Loucy (cell line): ENCODE measurements around the gene ACOT12.

Experiments used
- H2AFZ ChIP-seq: fragments of 200-600 bp; sonication (generic); 2 replicates; pipeline ENCODE4 v1.6.0; 2016; ENCODE audit warnings: antibody characterized with exemption, mild to moderate bottlenecking, low read length, moderate library complexity
- H3F3A ChIP-seq: fragments of 200-600 bp; 2 replicates; pipeline ENCODE4 v1.6.0; 2016; ENCODE audit warnings: antibody characterized with exemption, low read depth, mild to moderate bottlenecking
- H3K27me3 ChIP-seq: fragments of 200-600 bp; sonication (generic); 2 replicates; pipeline ENCODE4 v1.6.1; 2014; ENCODE audit warnings: low read length, mild to moderate bottlenecking; ENCODE audit not compliant: insufficient read depth, poor library complexity, severe bottlenecking
- H3K36me3 ChIP-seq: fragments of 200-600 bp; sonication (generic); 2 replicates; pipeline ENCODE4 v1.6.1; 2016; ENCODE audit warnings: low read length; ENCODE audit not compliant: insufficient read depth
- H3K4me1 ChIP-seq: fragments of 200-600 bp; sonication (generic); 2 replicates; pipeline ENCODE4 v1.5.1; 2014; ENCODE audit warnings: low read length, mild to moderate bottlenecking; ENCODE audit not compliant: insufficient read depth, poor library complexity, severe bottlenecking
- H3K4me2 ChIP-seq: fragments of 200-600 bp; sonication (generic); 2 replicates; pipeline ENCODE4 v1.6.0; 2014; ENCODE audit warnings: antibody characterized with exemption, low read length, low read depth, mild to moderate bottlenecking; ENCODE audit not compliant: poor library complexity, severe bottlenecking
- H3K4me3 ChIP-seq: fragments of 200-600 bp; sonication (generic); 2 replicates; pipeline ENCODE4 v1.5.1; 2014; ENCODE audit warnings: low read length, mild to moderate bottlenecking, mixed read lengths; ENCODE audit not compliant: poor library complexity, severe bottlenecking
- H3K79me2 ChIP-seq: fragments of 200-600 bp; sonication (generic); 2 replicates; pipeline ENCODE4 v1.6.1; 2014; ENCODE audit warnings: low read length; ENCODE audit not compliant: insufficient read depth
- H3K9ac ChIP-seq: fragments of 200-600 bp; sonication (generic); 2 replicates; pipeline ENCODE4 v1.6.0; 2014; ENCODE audit warnings: mild to moderate bottlenecking, low read depth, low read length, moderate library complexity; ENCODE audit not compliant: poor library complexity, severe bottlenecking
- H3K9me2 ChIP-seq: fragments of 200-600 bp; sonication (generic); replicated peaks from 2 replicates; pipeline ENCODE4 v1.6.1; 2016; ENCODE audit warnings: low read depth, low read length, mixed read lengths
- H3K9me3 ChIP-seq: fragments of 200-600 bp; sonication (generic); 2 replicates; pipeline ENCODE4 v1.6.1; 2014; ENCODE audit warnings: mild to moderate bottlenecking, antibody characterized with exemption, low read length, low read depth; ENCODE audit not compliant: insufficient read depth
- H4K20me1 ChIP-seq: fragments of 200-600 bp; sonication (generic); 2 replicates; pipeline ENCODE4 v1.6.0; 2014; ENCODE audit warnings: antibody characterized with exemption, low read length, mild to moderate bottlenecking; ENCODE audit not compliant: insufficient read depth, poor library complexity, severe bottlenecking
- CTCF ChIP-seq: fragments of 200-600 bp; sonication (generic); conservative IDR thresholded peaks from 2 replicates; pipeline ENCODE4 v1.5.1; 2014; ENCODE audit warnings: mild to moderate bottlenecking, antibody characterized with exemption, low read length
- EZH2phosphoT487 ChIP-seq: fragments of 200-600 bp; IDR thresholded peaks from 2 replicates; pipeline ENCODE4 v1.6.1; 2018; ENCODE audit warnings: antibody characterized with exemption, mild to moderate bottlenecking, moderate library complexity, borderline replicate concordance

ACOT12 gene

GRCh38 chr5:81335946-81336345 is 58.0 kb downstream of the ACOT12 start:
- no peaks in the 10 kb centered on the region for H3K4me1 ChIP-seq
- H3K4me3 ChIP-seq = no peak overlapping the region
- no peaks in the 10 kb centered on the region for H4K20me1 ChIP-seq
- no peaks in the 10 kb centered on the region for H3K27me3 ChIP-seq
- H3K9me3 ChIP-seq = no peaks in the 10 kb centered on the region
- H3K4me2 ChIP-seq = no peak overlapping the region
- no peak overlapping the region for H3K9ac ChIP-seq
- no peak overlapping the region for H2AFZ ChIP-seq
- no peaks in the 10 kb centered on the region for H3K79me2 ChIP-seq
- H3K9me2 ChIP-seq = no peaks in the 10 kb centered on the region
- H3F3A ChIP-seq = no peaks in the 10 kb centered on the region
- TF ChIP-seq EZH2phosphoT487 (no peak), CTCF (no peak)
- no peaks in the 10 kb centered on the region for H3K36me3 ChIP-seq

- no peak for TF ChIP-seq EZH2phosphoT487
- TF ChIP-seq CTCF = no peak
- H3K4me3 ChIP-seq = no peak overlapping the region
- no peak overlapping the region for H3K9ac ChIP-seq
- H2AFZ ChIP-seq = no peak overlapping the region
- no peaks in the 10 kb centered on the region for H3K9me3 ChIP-seq
- no peaks in the 10 kb centered on the region for H3K36me3 ChIP-seq
- H3K4me2 ChIP-seq = no peak overlapping the region
- H3K4me1 ChIP-seq = no peaks in the 10 kb centered on the region
- no peaks in the 10 kb centered on the region for H3K79me2 ChIP-seq
- H3K27me3 ChIP-seq = no peaks in the 10 kb centered on the region
- no peaks in the 10 kb centered on the region for H4K20me1 ChIP-seq
- H3F3A ChIP-seq = no peaks in the 10 kb centered on the region
- no peaks in the 10 kb centered on the region for H3K9me2 ChIP-seq
Observed at GRCh38 chr5:81334304-81335061, 59.5 kb downstream of the ACOT12 start.

- H3K27me3 ChIP-seq = no peaks in the 10 kb centered on the region
- no peak overlapping the region for H2AFZ ChIP-seq
- H3K9ac ChIP-seq = no peak overlapping the region
- TF ChIP-seq CTCF = no peak
- TF ChIP-seq EZH2phosphoT487 = no peak
- H3K79me2 ChIP-seq = no peaks in the 10 kb centered on the region
- H3K9me2 ChIP-seq = no peaks in the 10 kb centered on the region
- no peaks in the 10 kb centered on the region for H3K36me3 ChIP-seq
- H3K4me2 ChIP-seq = no peak overlapping the region
- no peak overlapping the region for H3K4me3 ChIP-seq
- H3K4me1 ChIP-seq = no peaks in the 10 kb centered on the region
- H3F3A ChIP-seq = no peaks in the 10 kb centered on the region
- no peaks in the 10 kb centered on the region for H4K20me1 ChIP-seq
- no peaks in the 10 kb centered on the region for H3K9me3 ChIP-seq
Observed at GRCh38 chr5:81326554-81326953, 67.4 kb downstream of the ACOT12 start.
